ENCODE measurements around the gene TMPO. TPM values are rescaled to one million over a fixed set of nuclear protein-coding genes. Genes with fewer than 3 reads are reported as not detected.
"Not testable (repeated sequence)": the region's sequence is repeated elsewhere in the genome, so short reads cannot be mapped to it uniquely, and the experiment has no call there.

TMPO gene
- total RNA-seq, 4 donors from 2014 or later, result 68.8 to 131 (median 81.8) TPM

DNA sequence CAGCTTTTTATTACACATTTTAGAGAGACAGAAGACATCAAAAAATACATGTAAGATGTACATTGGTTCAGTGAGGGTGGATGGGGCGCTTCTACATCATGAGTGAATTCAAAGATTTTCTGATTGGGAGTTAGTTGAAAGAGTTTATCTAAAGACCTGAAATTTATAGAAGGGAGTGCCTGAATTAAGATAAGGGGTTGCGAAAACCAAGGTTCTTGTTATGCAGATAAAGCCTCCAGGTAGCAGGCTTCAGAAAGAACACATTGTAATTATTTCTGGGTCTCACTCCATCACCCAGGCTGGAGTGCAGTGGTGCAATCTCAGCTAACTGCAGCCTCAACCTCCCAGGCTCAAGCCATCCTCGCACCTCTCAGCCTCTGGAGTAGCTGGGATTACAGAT lies 26.2 kb upstream of the TMPO start:
- no peak for DNase-seq
- H3K4me1 ChIP-seq, result no peaks in the 10 kb centered on the region
- H3K36me3 ChIP-seq, result no peaks in the 10 kb centered on the region
- no peaks in the 10 kb centered on the region for H3K27me3 ChIP-seq
- H3K27ac ChIP-seq, result no peak overlapping the region
- no peak overlapping the region for H3K4me3 ChIP-seq
- H3K9me3 ChIP-seq, result no peaks in the 10 kb centered on the region
- no peak for TF ChIP-seq POLR2A (IDR thresholded peaks at IDR 0.05)
- TF ChIP-seq, protein P1, sequence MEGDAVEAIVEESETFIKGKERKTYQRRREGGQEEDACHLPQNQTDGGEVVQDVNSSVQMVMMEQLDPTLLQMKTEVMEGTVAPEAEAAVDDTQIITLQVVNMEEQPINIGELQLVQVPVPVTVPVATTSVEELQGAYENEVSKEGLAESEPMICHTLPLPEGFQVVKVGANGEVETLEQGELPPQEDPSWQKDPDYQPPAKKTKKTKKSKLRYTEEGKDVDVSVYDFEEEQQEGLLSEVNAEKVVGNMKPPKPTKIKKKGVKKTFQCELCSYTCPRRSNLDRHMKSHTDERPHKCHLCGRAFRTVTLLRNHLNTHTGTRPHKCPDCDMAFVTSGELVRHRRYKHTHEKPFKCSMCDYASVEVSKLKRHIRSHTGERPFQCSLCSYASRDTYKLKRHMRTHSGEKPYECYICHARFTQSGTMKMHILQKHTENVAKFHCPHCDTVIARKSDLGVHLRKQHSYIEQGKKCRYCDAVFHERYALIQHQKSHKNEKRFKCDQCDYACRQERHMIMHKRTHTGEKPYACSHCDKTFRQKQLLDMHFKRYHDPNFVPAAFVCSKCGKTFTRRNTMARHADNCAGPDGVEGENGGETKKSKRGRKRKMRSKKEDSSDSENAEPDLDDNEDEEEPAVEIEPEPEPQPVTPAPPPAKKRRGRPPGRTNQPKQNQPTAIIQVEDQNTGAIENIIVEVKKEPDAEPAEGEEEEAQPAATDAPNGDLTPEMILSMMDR (IDR thresholded peaks at IDR 0.05), result no peak

DNA sequence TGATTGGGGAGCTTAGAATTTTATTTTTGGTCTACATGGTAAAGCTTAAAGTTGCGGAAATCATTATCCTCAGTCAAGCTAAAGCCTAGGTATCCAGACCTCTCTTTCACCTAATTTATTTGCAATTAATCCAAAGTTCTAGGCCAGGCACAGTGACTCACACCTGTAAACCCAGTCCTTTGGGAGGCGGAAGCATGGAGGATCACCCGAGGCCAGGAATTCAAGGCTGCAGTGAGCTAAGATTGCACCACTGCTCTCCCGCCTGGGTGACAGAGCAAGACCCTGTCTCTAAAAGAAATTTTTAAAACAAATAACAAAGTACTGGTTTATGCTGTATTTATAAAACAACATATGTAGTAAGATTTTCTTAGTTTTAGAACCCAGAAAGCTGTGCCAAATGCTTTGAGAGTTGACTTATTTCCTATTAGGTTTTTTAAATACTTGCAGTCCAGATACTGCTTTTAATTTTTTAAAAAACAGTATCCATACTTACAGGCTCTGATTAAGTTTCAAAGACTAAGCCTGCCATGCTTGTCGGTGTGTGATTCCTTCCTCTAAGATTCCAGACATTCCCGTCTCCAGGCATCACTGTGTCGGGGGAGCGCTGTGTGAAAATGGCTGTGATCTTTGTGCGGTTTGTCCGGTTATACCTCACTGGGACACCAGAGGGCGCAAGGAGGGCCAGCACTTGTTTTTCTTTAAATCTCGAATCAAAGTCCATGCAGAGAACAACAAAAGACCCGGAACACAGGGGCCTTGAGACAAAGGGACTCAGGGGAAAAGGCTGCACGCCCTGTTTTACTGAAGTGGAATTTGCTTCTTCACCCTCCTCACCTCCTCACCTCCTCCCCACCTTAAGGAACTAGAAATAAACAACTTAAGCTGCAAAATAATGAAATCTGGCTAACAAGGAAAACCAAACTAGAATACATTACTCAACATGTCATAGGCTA lies 24.6 kb upstream of the TMPO start:
- peak overlapping the region; percentile 23 to 74 (median 68) for H3K27ac ChIP-seq
- H3K36me3 ChIP-seq, result no peaks in the 10 kb centered on the region
- peak overlapping the region in 2 of 4 donors; percentile 4 to 39 for H3K4me3 ChIP-seq
- no peaks in the 10 kb centered on the region for H3K9me3 ChIP-seq
- peak; percentile 84 to 94 (median 91) for DNase-seq
- no peaks in the 10 kb centered on the region for H3K4me1 ChIP-seq
- TF ChIP-seq, protein P1 (IDR thresholded peaks at IDR 0.05), result peak; percentile 78 to 97 (median 90)
- TF ChIP-seq POLR2A (IDR thresholded peaks at IDR 0.05), result peak in 1 of 2 donors; percentile 36
- H3K27me3 ChIP-seq, result no peaks in the 10 kb centered on the region

DNA sequence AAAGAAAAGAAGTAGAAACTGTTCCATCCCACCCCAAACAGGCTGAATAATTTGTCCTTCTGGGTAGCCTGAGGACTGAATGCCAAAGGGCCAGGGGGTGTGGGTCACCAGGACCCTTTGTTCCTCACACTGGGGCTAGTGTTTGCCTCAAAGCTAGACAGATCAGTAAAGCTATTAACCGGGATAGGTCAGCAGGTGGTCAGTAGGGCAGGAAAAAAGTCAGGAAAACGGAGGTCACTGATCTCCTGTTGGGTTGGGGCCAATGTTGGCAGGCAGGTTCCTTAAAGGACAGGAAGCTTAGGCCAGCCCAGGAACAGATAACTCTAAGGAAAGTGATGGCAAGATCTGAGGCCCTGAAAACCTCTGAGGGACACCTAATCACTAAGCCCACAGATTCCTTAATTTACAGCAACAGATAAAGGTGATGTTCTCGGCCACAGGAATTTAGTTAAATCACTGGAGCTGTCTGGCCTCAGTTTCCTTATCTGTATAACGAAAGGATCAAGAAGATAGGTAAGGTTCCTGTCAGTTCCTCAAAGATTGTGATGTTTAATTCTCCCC lies 22.7 kb upstream of the TMPO start:
- TF ChIP-seq, protein P1 (IDR thresholded peaks at IDR 0.05), result no peak
- no peak for TF ChIP-seq POLR2A (IDR thresholded peaks at IDR 0.05)
- H3K4me3 ChIP-seq, result no peak overlapping the region
- H3K4me1 ChIP-seq, result no peaks in the 10 kb centered on the region
- no peak for DNase-seq
- H3K27ac ChIP-seq, result no peak overlapping the region
- no peaks in the 10 kb centered on the region for H3K27me3 ChIP-seq
- no peaks in the 10 kb centered on the region for H3K9me3 ChIP-seq
- H3K36me3 ChIP-seq, result no peaks in the 10 kb centered on the region

DNA sequence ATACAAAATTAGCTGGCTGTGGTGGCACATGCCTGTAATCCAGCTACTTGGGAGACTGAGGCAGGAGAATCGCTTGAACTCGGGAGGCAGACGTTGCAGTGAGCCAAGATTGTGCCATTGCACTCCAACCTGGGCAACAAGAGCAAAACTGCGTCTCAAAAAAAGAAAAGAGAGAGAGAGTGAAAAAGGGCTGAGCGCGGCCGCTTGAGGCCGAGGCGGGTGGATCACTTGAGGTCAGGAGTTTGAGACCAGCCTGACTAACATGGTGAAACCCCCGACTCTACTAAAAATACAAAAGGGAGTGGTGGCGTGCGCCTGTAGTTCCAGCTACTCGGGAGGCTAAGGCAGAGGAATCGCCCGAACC lies 14.1 kb upstream of the TMPO start:
- not testable (repeated sequence) for DNase-seq, H3K9me3 ChIP-seq, H3K27me3 ChIP-seq, H3K36me3 ChIP-seq
- peak overlapping the region in 2 of 4 donors; percentile 25 to 30 for H3K4me3 ChIP-seq
- H3K4me1 ChIP-seq, result peaks cover 0 to 11% (median 2%) of the 10 kb centered on the region in 4 donors
- peak overlapping the region in 3 of 4 donors; percentile 54 to 91 (median 80) for H3K27ac ChIP-seq

DNA sequence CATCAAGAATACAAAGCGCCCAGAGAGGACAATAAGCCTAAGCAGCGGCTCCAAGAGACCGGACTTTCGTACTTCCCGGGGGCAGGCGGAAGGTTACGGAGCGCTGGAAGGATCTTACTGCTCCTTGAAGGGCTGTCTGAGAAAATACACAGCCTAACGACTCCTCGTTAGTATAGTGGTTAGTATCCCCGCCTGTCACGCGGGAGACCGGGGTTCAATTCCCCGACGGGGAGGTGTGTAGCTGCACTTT lies 12.1 kb upstream of the TMPO start:
- Histone ChIP-seq H3K9me3 (no peaks in the 10 kb centered on the region), H3K36me3 (no peaks in the 10 kb centered on the region), H3K27me3 (no peaks in the 10 kb centered on the region), H3K4me3 (peak overlapping the region; percentile 55 to 63 (median 60)), H3K4me1 (peaks cover 0 to 11% (median 2%) of the 10 kb centered on the region in 4 donors), H3K27ac (peak overlapping the region; percentile 88 to 94 (median 91))
- DNase-seq, result peak; percentile 77 to 95 (median 86)
- TF ChIP-seq, protein P1 (IDR thresholded peaks at IDR 0.05), result no peak
- no peak for TF ChIP-seq POLR2A (IDR thresholded peaks at IDR 0.05)

All from Peyer's patch (tissue), 4 donors.